ENCODE measurements around the gene TRAPPC3. TPM values are rescaled to one million over a fixed set of nuclear protein-coding genes. Genes with fewer than 3 reads are reported as not detected.

TRAPPC3 gene
- total and polyA plus RNA-seq, 9 of the 15 experiments (the other 6 are each of a cell fraction or from before 2014, with no cell fraction given), result 20.6 to 141 (median 112) TPM

- TF ChIP-seq TSHZ1 (CRISPR knock-in tag; IDR thresholded peaks at IDR 0.05), result no peak
- peak; percentile 86 for TF ChIP-seq ZBTB17 (CRISPR knock-in tag; IDR thresholded peaks at IDR 0.05)
- TF ChIP-seq MAX (CRISPR knock-in tag; IDR thresholded peaks at IDR 0.05), result peak; percentile 96
- TF ChIP-seq MYNN (IDR thresholded peaks at IDR 0.05), result no peak
- TF ChIP-seq MYNN (CRISPR knock-in tag; IDR thresholded peaks at IDR 0.05), result no peak
- no peak for TF ChIP-seq CUX1 (CRISPR knock-in tag; IDR thresholded peaks at IDR 0.05)
- no peak for TF ChIP-seq KLF10 (CRISPR knock-in tag; IDR thresholded peaks at IDR 0.05)
- TF ChIP-seq ZNF586 (CRISPR knock-in tag; conservative IDR thresholded peaks at IDR 0.05), result no peak
- TF ChIP-seq ZNF589 (CRISPR knock-in tag; IDR thresholded peaks at IDR 0.05; ENCODE audit: low read depth), result no peak
- no peak for TF ChIP-seq PHB2 (IDR thresholded peaks at IDR 0.05; ENCODE audit: low read depth)
- no peak for TF ChIP-seq ZNF592 (IDR thresholded peaks at IDR 0.05)
- peak; percentile 81 for TF ChIP-seq GMEB1 (CRISPR knock-in tag; IDR thresholded peaks at IDR 0.05)
Observed at GRCh38 chr1:36088577-36089392, 60.5 kb downstream of the TRAPPC3 start, which contains the start of gene ADPRS (continued).

Data from K562 (cell line).